ENCODE results near the gene TBC1D2.

Gene TBC1D2

GRCh38 chr9:98218562-98219363 is 36.7 kb downstream of the TBC1D2 start:
- in situ Hi-C loops (cut with MboI; ENCODE audit: low sequenced_read_pairs), result no loop called here

GRCh38 chr9:98217255-98217654 is 38.2 kb downstream of the TBC1D2 start:
- in situ Hi-C loops (cut with MboI; ENCODE audit: low sequenced_read_pairs), result no loop called here

- in situ Hi-C loops (cut with MboI; ENCODE audit: low sequenced_read_pairs), result no loop called here
Measured at GRCh38 chr9:98216391-98216790, 39.1 kb downstream of the TBC1D2 start.

- in situ Hi-C loops (cut with MboI; ENCODE audit: low sequenced_read_pairs), result no loop called here
Measured at GRCh38 chr9:98215821-98216220, 39.6 kb downstream of the TBC1D2 start.

GRCh38 chr9:98215271-98215670 is 40.2 kb downstream of the TBC1D2 start:
- in situ Hi-C loops (cut with MboI; ENCODE audit: low sequenced_read_pairs), result no loop called here

- in situ Hi-C loops (cut with MboI; ENCODE audit: low sequenced_read_pairs), result no loop called here
Measured at GRCh38 chr9:98214811-98215210, 40.6 kb downstream of the TBC1D2 start.

GRCh38 chr9:98211260-98211659 is 44.2 kb downstream of the TBC1D2 start:
- in situ Hi-C loops (cut with MboI; ENCODE audit: low sequenced_read_pairs), result no loop called here

- in situ Hi-C loops (cut with MboI; ENCODE audit: low sequenced_read_pairs), result no loop called here
Measured at GRCh38 chr9:98210435-98210834, 45.0 kb downstream of the TBC1D2 start.

GRCh38 chr9:98209530-98209929 is 45.9 kb downstream of the TBC1D2 start:
- in situ Hi-C loops (cut with MboI; ENCODE audit: low sequenced_read_pairs), result no loop called here

- in situ Hi-C loops (cut with MboI; ENCODE audit: low sequenced_read_pairs), result no loop called here
Measured at GRCh38 chr9:98208635-98209034, 46.8 kb downstream of the TBC1D2 start.

GRCh38 chr9:98207606-98208005 is 47.8 kb downstream of the TBC1D2 start:
- in situ Hi-C loops (cut with MboI; ENCODE audit: low sequenced_read_pairs), result no loop called here

- in situ Hi-C loops (cut with MboI; ENCODE audit: low sequenced_read_pairs), result no loop called here
Measured at GRCh38 chr9:98206754-98207153, 48.7 kb downstream of the TBC1D2 start.

GRCh38 chr9:98204692-98205091 is 50.8 kb downstream of the TBC1D2 start:
- in situ Hi-C loops (cut with MboI; ENCODE audit: low sequenced_read_pairs), result no loop called here

GRCh38 chr9:98203153-98203552 is 52.3 kb downstream of the TBC1D2 start:
- in situ Hi-C loops (cut with MboI; ENCODE audit: low sequenced_read_pairs), result no loop called here

GRCh38 chr9:98202252-98202651 is 53.2 kb downstream of the TBC1D2 start:
- in situ Hi-C loops (cut with MboI; ENCODE audit: low sequenced_read_pairs), result no loop called here

GRCh38 chr9:98201749-98202148 is 53.7 kb downstream of the TBC1D2 start:
- in situ Hi-C loops (cut with MboI; ENCODE audit: low sequenced_read_pairs), result no loop called here

- in situ Hi-C loops (cut with MboI; ENCODE audit: low sequenced_read_pairs), result no loop called here
Measured at GRCh38 chr9:98201102-98201501, 54.3 kb downstream of the TBC1D2 start.

GRCh38 chr9:98199388-98200033 is 55.9 kb downstream of the TBC1D2 start:
- in situ Hi-C loops (cut with MboI; ENCODE audit: low sequenced_read_pairs), result no loop called here

GRCh38 chr9:98195671-98196070 is 59.8 kb downstream of the TBC1D2 start:
- in situ Hi-C loops (cut with MboI; ENCODE audit: low sequenced_read_pairs), result no loop called here

- in situ Hi-C loops (cut with MboI; ENCODE audit: low sequenced_read_pairs), result no loop called here
Measured at GRCh38 chr9:98193336-98193944, 62.0 kb downstream of the TBC1D2 start.

- in situ Hi-C loops (cut with MboI; ENCODE audit: low sequenced_read_pairs), result no loop called here
Measured at GRCh38 chr9:98192503-98193335, 62.7 kb downstream of the TBC1D2 start, which contains the start of gene CORO2A. Gene CORO2A, minus strand, starts transcription at chr9:98192637. Its CDS starts 34,977 bp downstream, at chr9:98157660.

Data from hTERT RPE-1 (cell line).